GM21381 (cell line): ENCODE measurements around the gene SERPINA4.
A peak's percentile ranks its signal among the peaks of the same experiment; 100 is the strongest.

Source experiments
- ATAC-seq: cut with Tn5 transposase; IDR thresholded peaks from one replicate; pipeline ENCODE4 v1.9.1; 2021; ENCODE audit warnings: mild to moderate bottlenecking, moderate library complexity; ENCODE audit not compliant: unreplicated experiment

The SERPINA4 gene

GRCh38 chr14:94542111-94542810, 19.0 kb upstream of the SERPINA4 start:
- ATAC-seq = no peak

- no peak for ATAC-seq
These were observed 18.3 kb upstream of the SERPINA4 start for GRCh38 chr14:94542811-94543440.

- ATAC-seq = no peak
These were observed 17.7 kb upstream of the SERPINA4 start for GRCh38 chr14:94543449-94544124.

GRCh38 chr14:94544726-94545125, 16.5 kb upstream of the SERPINA4 start:
- ATAC-seq = no peak

GRCh38 chr14:94545131-94545841, 16.0 kb upstream of the SERPINA4 start:
- no peak for ATAC-seq

GRCh38 chr14:94547151-94547680, 14.0 kb upstream of the SERPINA4 start:
- no peak for ATAC-seq

GRCh38 chr14:94547726-94548125, 13.5 kb upstream of the SERPINA4 start:
- no peak for ATAC-seq

GRCh38 chr14:94548131-94548998, 12.9 kb upstream of the SERPINA4 start:
- no peak for ATAC-seq

GRCh38 chr14:94548999-94549985, 11.9 kb upstream of the SERPINA4 start:
- ATAC-seq = peak; percentile 77

- no peak for ATAC-seq
These were observed 11.2 kb upstream of the SERPINA4 start for GRCh38 chr14:94550041-94550440.

- no peak for ATAC-seq
These were observed 5.3 kb upstream of the SERPINA4 start for GRCh38 chr14:94555991-94556390.

- no peak for ATAC-seq
These were observed 3.9 kb upstream of the SERPINA4 start for GRCh38 chr14:94557327-94557726.

GRCh38 chr14:94558842-94559241, 2.4 kb upstream of the SERPINA4 start:
- ATAC-seq = no peak

GRCh38 chr14:94559638-94560290, 1.5 kb upstream of the SERPINA4 start:
- no peak for ATAC-seq

- ATAC-seq = no peak
These were observed 964 bp upstream of the SERPINA4 start for GRCh38 chr14:94560291-94560665.

- no peak for ATAC-seq
These were observed 391 bp downstream of the SERPINA4 start for GRCh38 chr14:94561656-94562010.

- no peak for ATAC-seq
These were observed 780 bp downstream of the SERPINA4 start for GRCh38 chr14:94562022-94562421.

- no peak for ATAC-seq
These were observed 2.0 kb downstream of the SERPINA4 start for GRCh38 chr14:94562941-94563883.
